PC-3 (cell line): ENCODE results near the gene ZNF394. TPM values are rescaled to one million over a fixed set of nuclear protein-coding genes. Genes with fewer than 3 reads are reported as not detected.
A peak's percentile ranks its signal among the peaks of the same experiment; 100 is the strongest.

Source experiments
- ATAC-seq: fragments of 200-7000 bp; cut with Tn5 transposase; 2 replicates; pipeline ENCODE4 v1.9.1; 2020; ENCODE audit warnings: mild to moderate bottlenecking, moderate library complexity
- BruUV-seq: library from RNA; stranded (reverse); fragments of 400-500 nt; replicated peaks from 2 replicates; lab custom pipeline; 2021; lab: Mats Ljungman, UMichigan
- CTCF ChIA-PET: fragments of 300-600 bp; sonication (Branson Sonifier 250); formaldehyde crosslinking; loops from one replicate; lab custom pipeline; 2022; ENCODE audit warnings: antibody characterized with exemption; lab: Charles Lee
- POLR2A ChIA-PET: fragments of 300-600 bp; sonication (Branson Sonifier 250); formaldehyde crosslinking; loops from one replicate; lab custom pipeline; 2022; ENCODE audit warnings: antibody characterized with exemption; ENCODE audit not compliant: unreplicated experiment; lab: Charles Lee
- DNase-seq: peaks from one replicate; pipeline ENCODE4 v3.0.0-alpha.2; 2015
- H2AFZ ChIP-seq: fragments of 300-600 bp; sonication (generic); 2 replicates; pipeline ENCODE4 v1.6.0; 2016; ENCODE audit warnings: antibody characterized with exemption, low read length
- H3F3A ChIP-seq: fragments of 300-600 bp; sonication (generic); one replicate; pipeline ENCODE4 v1.6.0; 2017; ENCODE audit warnings: antibody characterized with exemption, low read length, control low read depth, mild to moderate bottlenecking; ENCODE audit not compliant: unreplicated experiment
- H3K27ac ChIP-seq: fragments of 300-600 bp; sonication (generic); 2 replicates; pipeline ENCODE4 v1.5.1; 2016; ENCODE audit warnings: mild to moderate bottlenecking, low read length
- H3K27me3 ChIP-seq: fragments of 300-600 bp; sonication (generic); 2 replicates; pipeline ENCODE4 v1.6.1; 2016; ENCODE audit warnings: low read length, mixed read lengths
- H3K36me3 ChIP-seq: fragments of 300-600 bp; sonication (generic); 2 replicates; pipeline ENCODE4 v1.6.1; 2016; ENCODE audit warnings: low read depth, mixed run types, low read length, mixed read lengths
- H3K4me1 ChIP-seq: fragments of 300-600 bp; sonication (generic); 2 replicates; pipeline ENCODE4 v1.5.1; 2016; ENCODE audit warnings: low read length; ENCODE audit not compliant: insufficient read depth
- H3K4me2 ChIP-seq: fragments of 300-600 bp; sonication (generic); 2 replicates; pipeline ENCODE4 v1.6.0; 2016; ENCODE audit warnings: low read length
- H3K4me3 ChIP-seq: fragments of 300-600 bp; sonication (generic); 2 replicates; pipeline ENCODE4 v1.5.1; 2016; ENCODE audit warnings: mild to moderate bottlenecking, low read length, mixed read lengths
- H3K79me2 ChIP-seq: fragments of 300-600 bp; sonication (generic); 2 replicates; pipeline ENCODE4 v1.6.1; 2017; ENCODE audit warnings: low read length, mixed read lengths
- H3K9ac ChIP-seq: fragments of 300-600 bp; sonication (generic); 2 replicates; pipeline ENCODE4 v1.6.0; 2016; ENCODE audit warnings: mild to moderate bottlenecking, low read length
- H3K9me2 ChIP-seq: fragments of 300-600 bp; sonication (generic); replicated peaks from 2 replicates; pipeline ENCODE4 v1.6.1; 2016; ENCODE audit warnings: mixed run types, low read length, mixed read lengths
- H3K9me3 ChIP-seq: fragments of 300-600 bp; sonication (generic); 2 replicates; pipeline ENCODE4 v1.6.1; 2016; ENCODE audit warnings: low read length, mixed read lengths
- H4K20me1 ChIP-seq: fragments of 300-600 bp; sonication (generic); 2 replicates; pipeline ENCODE4 v1.6.1; 2016; ENCODE audit warnings: low read length, mixed read lengths
- CTCF ChIP-seq: fragments of 300-600 bp; sonication (generic); conservative IDR thresholded peaks from 2 replicates; pipeline ENCODE4 v1.5.1; 2017; ENCODE audit warnings: antibody characterized with exemption, low read depth, mild to moderate bottlenecking, low read length
- EZH2 ChIP-seq: fragments of 300-600 bp; sonication (generic); IDR thresholded peaks from one replicate; pipeline ENCODE4 v1.6.1; 2017; ENCODE audit warnings: antibody characterized with exemption, mild to moderate bottlenecking, low read length; ENCODE audit not compliant: unreplicated experiment
- EZH2phosphoT487 ChIP-seq: fragments of 300-600 bp; sonication (generic); IDR thresholded peaks from 2 replicates; pipeline ENCODE4 v1.6.1; 2018; ENCODE audit warnings: mild to moderate bottlenecking, antibody characterized with exemption, low read length, borderline replicate concordance
- intact Hi-C: fragments of 100-400 bp; cut with micrococcal nuclease; formaldehyde crosslinking; loops from 2 replicates; pipeline ENCODE4 v1.9.0; 2023
- total RNA-seq: library from RNA; depleted of rRNA; stranded (reverse); fragments of >200 nt; gene quantifications from 2 replicates; pipeline ENCODE4 v1.2.3, GENCODE V29; 2014; rRNA removed

The ZNF394 gene
- total RNA-seq, 1 experiment from 2014 or later: 17.7 TPM

GRCh38 chr7:99448855-99449254 is 51.2 kb downstream of the ZNF394 start:
- DNase-seq (no peak), ATAC-seq (no peak)
- intact Hi-C loops: no loop called here
- Histone ChIP-seq H2AFZ (no peak overlapping the region), H3K9me3 (no peaks in the 10 kb centered on the region), H4K20me1 (no peaks in the 10 kb centered on the region), H3K4me3 (no peak overlapping the region), H3K79me2 (no peaks in the 10 kb centered on the region), H3K9me2 (no peaks in the 10 kb centered on the region), H3K27ac (no peak overlapping the region), H3K27me3 (no peaks in the 10 kb centered on the region), H3K9ac (no peak overlapping the region), H3K36me3 (peaks cover 28% of the 10 kb centered on the region), H3F3A (no peaks in the 10 kb centered on the region), H3K4me2 (no peak overlapping the region), H3K4me1 (no peaks in the 10 kb centered on the region)
- ChIA-PET POLR2A (no interaction called here), CTCF (no interaction called here)
- TF ChIP-seq CTCF (no peak), EZH2 (no peak), EZH2phosphoT487 (no peak)
- no TSS peak for BruUV-seq

- no peak overlapping the region for H2AFZ ChIP-seq
- H3F3A ChIP-seq: no peaks in the 10 kb centered on the region
- ChIA-PET CTCF (interaction anchor here (0.5 kb wide), 1 partner anchor 9 kb away, joined by 5 read pairs; the partner anchor contains the start of genes CPSF4 and PTCD1), POLR2A (no interaction called here)
- H3K36me3 ChIP-seq: peaks cover 26% of the 10 kb centered on the region; the same call in 1 of the 2 replicates
- no peak overlapping the region for H3K9ac ChIP-seq
- H3K9me3 ChIP-seq: no peaks in the 10 kb centered on the region
- H3K27ac ChIP-seq: no peak overlapping the region
- DNase-seq (peak; percentile 19), ATAC-seq (peak; percentile 55; the same call in 1 of the 2 replicates)
- no peak overlapping the region for H3K4me2 ChIP-seq
- no peaks in the 10 kb centered on the region for H3K9me2 ChIP-seq
- no peak overlapping the region for H3K4me3 ChIP-seq
- TF ChIP-seq CTCF (peak; percentile 41), EZH2phosphoT487 (no peak)
- no peaks in the 10 kb centered on the region for H3K79me2 ChIP-seq
- H4K20me1 ChIP-seq: no peaks in the 10 kb centered on the region
- H3K27me3 ChIP-seq: no peaks in the 10 kb centered on the region
- intact Hi-C loops: no loop called here
- H3K4me1 ChIP-seq: no peaks in the 10 kb centered on the region
- no TSS peak for BruUV-seq
These were observed 52.1 kb downstream of the ZNF394 start for GRCh38 chr7:99447943-99448342.

- ChIA-PET CTCF (interaction anchor here (0.6 kb wide), 1 partner anchor 58 kb away, joined by 3 read pairs; the partner anchor contains the start of gene ZKSCAN5), POLR2A (interaction anchor here (0.6 kb wide), 1 partner anchor 1083 kb away, joined by 14 read pairs; no protein-coding TSS in a partner anchor)
- H3K36me3 ChIP-seq: peaks cover 21% of the 10 kb centered on the region; the same call in 1 of the 2 replicates
- H3K9me2 ChIP-seq: no peaks in the 10 kb centered on the region
- no peak overlapping the region for H2AFZ ChIP-seq
- no peak overlapping the region for H3K27ac ChIP-seq
- BruUV-seq: no TSS peak
- H3K4me2 ChIP-seq: no peak overlapping the region
- no peaks in the 10 kb centered on the region for H3K9me3 ChIP-seq
- no peaks in the 10 kb centered on the region for H3K4me1 ChIP-seq
- no peak overlapping the region for H3K9ac ChIP-seq
- TF ChIP-seq EZH2phosphoT487: no peak
- no peak for TF ChIP-seq EZH2
- TF ChIP-seq CTCF: no peak
- intact Hi-C loops: no loop called here
- H3K4me3 ChIP-seq: no peak overlapping the region
- no peak for ATAC-seq
- peaks cover 9% of the 10 kb centered on the region for H3K79me2 ChIP-seq
- DNase-seq: no peak
- no peaks in the 10 kb centered on the region for H3K27me3 ChIP-seq
- no peaks in the 10 kb centered on the region for H4K20me1 ChIP-seq
- no peaks in the 10 kb centered on the region for H3F3A ChIP-seq
These were observed 54.0 kb downstream of the ZNF394 start for GRCh38 chr7:99446096-99446495.

Other genes starting within 250 kb of the ZNF394 start
- gene MYH16, start 227.4 kb downstream of the ZNF394 start, total RNA-seq: 2.8 and 4.7 TPM in 2 replicates
- gene ARPC1A, start 174.4 kb downstream of the ZNF394 start, total RNA-seq: 183 and 193 TPM in 2 replicates
- 358 and 381 TPM in 2 replicates for gene ARPC1B, start 125.6 kb downstream of the ZNF394 start, total RNA-seq
- gene PDAP1, start 91.7 kb downstream of the ZNF394 start, total RNA-seq: 58.6 and 84.7 TPM in 2 replicates
- gene BUD31, start 91.3 kb downstream of the ZNF394 start, total RNA-seq: 120 and 144 TPM in 2 replicates
- 10.4 and 11.5 TPM in 2 replicates for gene PTCD1, start 61.5 kb downstream of the ZNF394 start, total RNA-seq
- gene CPSF4, start 61.3 kb downstream of the ZNF394 start, total RNA-seq: 49.5 and 65.3 TPM in 2 replicates
- gene ATP5MF, start 34.1 kb downstream of the ZNF394 start, total RNA-seq: 660 and 1,030 TPM in 2 replicates
- gene ZNF789, start 27.4 kb downstream of the ZNF394 start, total RNA-seq: 6.6 and 8.3 TPM in 2 replicates
- gene ZKSCAN5, start 4.4 kb upstream of the ZNF394 start, total RNA-seq: 8.6 and 9.9 TPM in 2 replicates
- gene FAM200A, start 51.8 kb upstream of the ZNF394 start, total RNA-seq: 2.2 and 3.8 TPM in 2 replicates
- gene ZNF655, start 58.4 kb upstream of the ZNF394 start, total RNA-seq: not detected in 2 replicates
- gene TMEM225B, start 98.0 kb upstream of the ZNF394 start, total RNA-seq: not detected in 2 replicates
- gene ZSCAN25, start 116.7 kb upstream of the ZNF394 start, total RNA-seq: 13.9 and 18.9 TPM in 2 replicates
- gene CYP3A5, start 179.7 kb upstream of the ZNF394 start, total RNA-seq: not detected in 2 replicates
- gene CYP3A7, start 234.9 kb upstream of the ZNF394 start, total RNA-seq: not detected in 2 replicates